ENCODE data around the gene IL1RL2. TPM values are rescaled to one million over a fixed set of nuclear protein-coding genes. Genes with fewer than 3 reads are reported as not detected.

The IL1RL2 gene
- total RNA-seq, 1 experiment from 2014 or later, result not detected

DNA sequence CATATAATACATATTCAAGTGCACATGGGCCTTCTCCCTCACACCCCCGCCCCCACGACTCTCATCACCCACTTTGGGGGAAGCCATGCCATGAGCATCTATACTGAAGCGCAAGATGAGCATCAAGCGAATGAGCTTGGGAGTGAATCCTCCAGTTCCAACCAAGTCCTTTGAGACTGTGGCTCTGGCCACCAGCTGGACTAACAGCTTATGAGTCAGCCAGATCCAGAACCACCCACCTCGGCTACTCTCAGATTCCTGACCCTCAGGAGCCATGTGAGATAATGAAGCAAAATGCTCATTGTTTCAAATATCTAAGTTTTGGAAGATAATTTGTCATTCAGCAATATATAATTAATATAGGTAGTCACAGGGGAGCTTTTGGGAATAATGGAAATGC, 102.3 kb downstream of the IL1RL2 start:
- no TSS peak for BruUV-seq (replicated peaks)
- POLR2A ChIA-PET (ENCODE audit: low non-redundant PET), result no interaction called here
- Histone ChIP-seq H3K36me3 (ENCODE audit: insufficient read depth, low read length, poor library complexity, severe bottlenecking) (no peaks in the 10 kb centered on the region), H3K4me3 (ENCODE audit: low read depth, low read length, poor library complexity, severe bottlenecking) (no peak overlapping the region), H3K27me3 (replicated peaks; ENCODE audit: insufficient read depth, low read depth, low read length, poor library complexity) (peaks cover 19% of the 10 kb centered on the region), H3K27ac (ENCODE audit: low read depth, low read length, poor library complexity, severe bottlenecking) (no peak overlapping the region), H3K4me1 (ENCODE audit: insufficient read depth, low read length, poor library complexity, severe bottlenecking) (no peaks in the 10 kb centered on the region), H3K9me3 (ENCODE audit: low read depth, low read length, poor library complexity, severe bottlenecking) (no peaks in the 10 kb centered on the region)
- CTCF ChIA-PET, result no interaction called here
- TF ChIP-seq, protein P1, sequence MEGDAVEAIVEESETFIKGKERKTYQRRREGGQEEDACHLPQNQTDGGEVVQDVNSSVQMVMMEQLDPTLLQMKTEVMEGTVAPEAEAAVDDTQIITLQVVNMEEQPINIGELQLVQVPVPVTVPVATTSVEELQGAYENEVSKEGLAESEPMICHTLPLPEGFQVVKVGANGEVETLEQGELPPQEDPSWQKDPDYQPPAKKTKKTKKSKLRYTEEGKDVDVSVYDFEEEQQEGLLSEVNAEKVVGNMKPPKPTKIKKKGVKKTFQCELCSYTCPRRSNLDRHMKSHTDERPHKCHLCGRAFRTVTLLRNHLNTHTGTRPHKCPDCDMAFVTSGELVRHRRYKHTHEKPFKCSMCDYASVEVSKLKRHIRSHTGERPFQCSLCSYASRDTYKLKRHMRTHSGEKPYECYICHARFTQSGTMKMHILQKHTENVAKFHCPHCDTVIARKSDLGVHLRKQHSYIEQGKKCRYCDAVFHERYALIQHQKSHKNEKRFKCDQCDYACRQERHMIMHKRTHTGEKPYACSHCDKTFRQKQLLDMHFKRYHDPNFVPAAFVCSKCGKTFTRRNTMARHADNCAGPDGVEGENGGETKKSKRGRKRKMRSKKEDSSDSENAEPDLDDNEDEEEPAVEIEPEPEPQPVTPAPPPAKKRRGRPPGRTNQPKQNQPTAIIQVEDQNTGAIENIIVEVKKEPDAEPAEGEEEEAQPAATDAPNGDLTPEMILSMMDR (conservative IDR thresholded peaks at IDR 0.05; ENCODE audit: low read depth, low read length), result no peak
- TF ChIP-seq EZH2 (IDR thresholded peaks at IDR 0.05; ENCODE audit: borderline replicate concordance, low read depth, low read length, poor library complexity, severe bottlenecking), result no peak
- no peak for DNase-seq (ENCODE audit: low spot score)
- intact Hi-C loops (cut with micrococcal nuclease; ENCODE audit: unreplicated experiment), result no loop called here

Other genes with a start within 250 kb of the IL1RL2 start
- gene IL1R2, start 195.1 kb upstream of the IL1RL2 start, total RNA-seq (2021), result not detected in 2 replicates
- 0.22 and 0.45 TPM in 2 replicates for gene IL1R1, start 44.3 kb upstream of the IL1RL2 start, total RNA-seq (2021)
- not detected in 2 replicates for gene IL1RL1, start 124.5 kb downstream of the IL1RL2 start, total RNA-seq (2021)
- not detected in 2 replicates for gene IL18R1, start 168.8 kb downstream of the IL1RL2 start, total RNA-seq (2021)
- not detected in 2 replicates for gene IL18RAP, start 236.1 kb downstream of the IL1RL2 start, total RNA-seq (2021)